ENCODE data around the gene CD274. TPM values are rescaled to one million over a fixed set of nuclear protein-coding genes. Genes with fewer than 3 reads are reported as not detected.
"Not testable (repeated sequence)": the region's sequence is repeated elsewhere in the genome, so short reads cannot be mapped to it uniquely, and the experiment has no call there.

Gene CD274
- total RNA-seq, 1 experiment from 2014 or later: 7.3 TPM

DNA sequence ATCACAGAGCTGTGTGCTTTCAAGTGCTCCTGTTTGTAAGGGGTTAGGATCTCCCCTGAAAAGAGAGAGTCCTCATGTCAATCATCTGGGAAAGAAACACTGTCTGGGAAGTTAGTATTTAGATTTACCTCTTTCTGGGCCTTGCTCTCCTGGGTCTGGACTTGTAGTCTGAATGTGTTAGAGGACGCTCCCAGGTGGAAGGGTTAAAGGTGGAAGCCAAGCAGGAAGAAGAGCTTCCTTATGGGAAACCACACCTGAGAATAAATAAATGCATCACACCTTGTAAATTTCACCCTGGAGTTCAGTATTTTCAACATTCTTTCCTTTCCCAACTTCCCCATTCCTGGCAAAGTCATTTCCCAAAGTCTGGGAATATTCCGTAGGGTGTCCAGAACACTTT, 13.9 kb upstream of the CD274 start:
- in situ Hi-C loops (cut with HindIII; ENCODE audit: low pct_unique_long_range_greater_than_20kb, low sequenced_read_pairs): no loop called here
- DNase-seq (ENCODE audit: low read depth): no peak

DNA sequence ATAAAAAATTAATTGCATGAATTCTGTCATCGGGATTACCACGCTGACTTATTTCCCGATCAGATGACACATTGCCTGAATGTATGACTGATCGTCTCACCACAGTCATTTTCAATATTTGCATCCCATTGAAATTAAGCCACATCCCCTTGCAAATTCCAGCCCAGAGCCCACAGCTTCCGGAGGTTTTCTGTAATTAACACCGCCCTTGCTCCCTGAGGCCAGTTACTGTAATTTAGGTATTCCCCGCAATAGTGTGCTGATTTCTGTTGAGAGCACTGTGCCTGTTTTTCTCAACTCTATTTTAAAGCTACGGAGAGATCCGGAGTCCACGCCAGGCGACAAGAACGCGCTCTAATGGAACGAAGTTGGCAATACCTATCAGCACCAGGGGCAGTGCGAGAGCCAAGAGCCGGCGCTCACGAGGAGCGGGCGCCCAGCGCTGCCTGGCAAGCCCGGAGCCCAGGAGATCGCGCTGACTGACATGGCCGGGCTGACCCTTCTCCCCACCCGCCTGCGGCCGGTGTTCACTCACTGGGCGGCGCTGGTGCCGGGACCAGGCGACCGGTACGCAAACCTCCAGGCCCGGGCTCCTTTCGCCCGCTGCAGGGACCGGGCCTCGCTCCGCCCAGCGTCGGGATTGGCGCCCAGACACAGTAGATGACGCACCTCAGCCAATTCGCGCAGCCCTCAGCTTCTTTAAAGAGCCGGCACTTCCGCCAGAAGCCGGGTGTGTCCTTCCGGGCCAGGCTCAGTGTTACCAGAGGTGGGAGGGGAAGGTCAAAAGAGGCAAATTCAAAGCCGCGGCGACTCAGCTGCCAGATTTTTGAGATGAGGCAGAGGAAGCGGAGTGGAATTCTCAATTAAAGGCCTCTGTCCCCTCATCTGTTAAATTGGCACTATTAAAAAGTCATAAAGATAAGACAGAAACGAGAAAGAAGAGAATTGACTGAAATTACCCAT, 12.8 kb upstream of the CD274 start, which contains the start of gene PLGRKT:
PLGRKT (minus strand) TSS at position 672 of the 963 bp plus-strand sequence. CDS start 5,948 bp downstream, outside the sequence.
- DNase-seq (ENCODE audit: low read depth): peak; percentile 90
- in situ Hi-C loops (cut with HindIII; ENCODE audit: low pct_unique_long_range_greater_than_20kb, low sequenced_read_pairs): no loop called here

DNA sequence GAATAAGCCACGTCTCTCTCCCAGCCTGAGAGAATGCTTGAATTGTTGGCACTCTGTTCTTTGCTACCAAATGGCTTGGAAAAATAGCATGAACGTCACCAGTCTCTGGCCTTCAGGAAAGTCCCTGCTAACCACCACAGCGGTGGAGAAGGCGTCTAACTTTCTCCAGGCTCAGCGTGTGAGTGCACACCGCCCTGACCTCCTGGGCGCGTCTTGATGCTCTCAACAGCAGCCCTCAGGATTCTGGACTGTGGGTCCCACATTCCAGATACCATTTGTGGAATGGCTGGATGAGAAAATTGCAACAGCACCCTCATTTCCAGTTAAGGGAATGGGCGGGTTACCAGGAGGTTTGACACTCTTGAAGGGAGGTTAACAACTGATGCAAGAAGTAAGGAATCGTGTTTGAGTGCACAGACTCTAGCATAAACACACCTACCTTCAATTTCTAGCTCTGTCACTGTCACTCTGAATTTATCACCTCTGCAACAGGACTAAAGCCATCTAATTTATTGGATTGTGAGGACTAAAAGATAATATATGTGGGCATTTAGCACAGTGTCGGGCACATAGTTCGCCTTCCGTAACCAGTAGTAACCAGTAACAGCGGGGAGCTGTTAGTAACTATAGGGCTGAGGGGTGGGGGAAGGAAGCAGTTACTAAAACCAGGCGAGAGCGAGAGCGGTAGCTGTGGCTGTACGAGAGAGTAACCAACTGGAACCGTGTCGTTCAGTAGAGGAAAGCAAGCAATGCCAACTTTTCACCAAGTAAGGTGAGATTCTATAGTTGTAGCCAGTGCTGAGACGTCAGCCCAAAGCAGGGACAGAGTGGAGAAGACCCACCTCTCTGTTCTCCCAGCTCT, 11.8 kb upstream of the CD274 start:
- in situ Hi-C loops (cut with HindIII; ENCODE audit: low pct_unique_long_range_greater_than_20kb, low sequenced_read_pairs): no loop called here
- peak; percentile 71 for DNase-seq (ENCODE audit: low read depth)

DNA sequence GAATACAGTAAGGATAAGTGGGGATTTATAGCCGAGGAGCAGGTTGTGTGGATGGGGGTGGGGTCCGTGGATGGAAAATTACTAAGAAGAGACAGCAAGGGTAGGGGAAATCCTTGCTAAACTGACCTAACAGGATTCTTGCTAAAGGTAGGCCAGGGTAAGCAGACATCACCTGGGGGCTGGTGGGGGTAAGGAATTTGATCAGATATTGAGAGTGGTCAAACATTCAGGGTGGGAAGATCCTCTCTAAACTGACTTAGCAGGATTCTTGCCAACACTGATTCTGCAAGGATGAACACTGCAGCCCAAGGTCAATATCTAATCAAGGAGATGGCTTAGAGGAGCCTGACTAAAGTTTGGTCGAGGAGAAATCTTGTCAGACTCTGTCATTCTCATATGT, 9.9 kb upstream of the CD274 start:
- DNase-seq (ENCODE audit: low read depth): no peak
- in situ Hi-C loops (cut with HindIII; ENCODE audit: low pct_unique_long_range_greater_than_20kb, low sequenced_read_pairs): no loop called here

DNA sequence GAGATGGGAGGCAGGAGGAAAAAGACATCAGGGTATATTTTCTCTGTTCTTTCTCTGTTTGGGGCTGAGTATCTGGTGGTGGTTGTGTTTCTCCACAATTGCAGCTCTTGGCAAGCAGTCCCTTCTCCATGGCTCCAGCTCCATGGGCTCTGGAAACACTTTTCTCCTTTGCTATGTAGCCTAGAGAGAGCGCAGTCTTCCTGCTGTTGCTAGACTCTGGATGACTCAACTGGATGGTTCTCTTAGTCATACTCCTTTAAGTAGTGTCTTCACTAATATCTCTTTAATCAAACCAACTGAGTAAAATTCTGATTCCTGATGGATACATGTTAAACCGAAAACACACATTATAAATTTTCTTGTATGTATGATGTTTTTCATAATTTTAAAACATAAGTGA, 9.3 kb upstream of the CD274 start:
- in situ Hi-C loops (cut with HindIII; ENCODE audit: low pct_unique_long_range_greater_than_20kb, low sequenced_read_pairs): no loop called here
- no peak for DNase-seq (ENCODE audit: low read depth)

DNA sequence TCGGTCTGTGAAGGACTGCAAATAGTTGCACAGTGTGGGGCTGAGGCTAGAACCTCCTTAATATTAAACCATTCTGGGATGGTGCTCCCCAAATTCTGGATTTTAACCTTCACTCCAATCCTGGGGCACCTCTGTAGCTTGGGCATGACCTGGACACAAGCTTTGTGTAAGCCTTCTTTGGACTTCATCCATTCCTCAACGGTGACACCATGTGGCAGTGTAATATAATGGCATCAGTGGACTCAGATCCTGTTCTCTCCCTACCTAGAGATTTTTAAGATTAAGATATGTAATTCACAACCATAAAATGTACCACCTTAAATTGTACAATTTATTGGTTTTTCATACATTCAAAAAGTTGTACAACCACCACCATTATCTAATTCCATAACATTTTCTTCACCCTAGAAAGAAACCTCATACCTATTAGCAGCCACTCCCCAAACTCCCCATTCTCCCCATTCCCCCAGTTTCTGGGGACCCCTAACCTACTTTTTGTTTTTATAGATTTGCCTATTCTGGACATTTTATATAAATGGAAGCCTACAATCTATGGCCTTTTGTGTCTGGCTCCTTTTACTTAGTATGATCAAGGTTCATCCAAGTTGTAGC, 7.8 kb upstream of the CD274 start:
- in situ Hi-C loops (cut with HindIII; ENCODE audit: low pct_unique_long_range_greater_than_20kb, low sequenced_read_pairs): no loop called here
- peak; percentile 38 for DNase-seq (ENCODE audit: low read depth)

DNA sequence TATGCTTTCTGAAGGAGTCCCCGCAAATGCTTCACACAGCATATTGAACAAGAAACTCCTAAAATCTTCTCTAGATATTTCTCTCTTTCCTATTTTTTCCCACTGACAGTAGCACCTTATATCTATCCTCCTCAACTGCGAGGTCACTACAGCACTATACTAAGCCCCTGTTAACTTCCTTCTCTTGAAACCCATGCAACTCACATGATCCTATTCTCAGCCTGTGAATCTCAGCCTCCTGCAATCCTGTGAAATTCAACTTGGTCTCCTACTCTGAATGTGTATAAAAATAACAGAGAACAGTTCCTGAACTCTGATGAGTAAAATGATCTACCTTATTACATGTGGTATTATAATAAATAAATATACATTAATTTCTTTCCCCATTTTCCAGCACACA, 6.5 kb upstream of the CD274 start:
- in situ Hi-C loops (cut with HindIII; ENCODE audit: low pct_unique_long_range_greater_than_20kb, low sequenced_read_pairs): no loop called here
- DNase-seq (ENCODE audit: low read depth): no peak

DNA sequence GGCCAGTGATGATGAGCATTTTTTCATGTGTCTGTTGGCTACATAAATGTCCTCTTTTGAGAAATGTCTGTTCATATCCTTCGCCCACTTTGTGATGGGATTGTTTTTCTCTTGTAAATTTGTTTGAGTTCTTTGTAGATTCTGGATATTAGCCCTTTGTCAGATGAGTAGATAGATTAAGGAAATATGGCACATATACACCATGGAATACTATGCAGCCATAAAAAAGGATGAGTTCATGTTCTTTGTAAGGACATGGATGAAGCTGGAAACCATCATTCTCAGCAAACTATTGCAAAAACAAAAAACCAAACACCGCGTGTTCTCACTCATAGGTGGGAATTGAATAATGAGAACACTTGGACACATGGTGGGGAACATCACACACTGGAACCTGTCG, 5.2 kb upstream of the CD274 start:
- DNase-seq (ENCODE audit: low read depth); in situ Hi-C loops (cut with HindIII; ENCODE audit: low pct_unique_long_range_greater_than_20kb, low sequenced_read_pairs): not testable (repeated sequence)

DNA sequence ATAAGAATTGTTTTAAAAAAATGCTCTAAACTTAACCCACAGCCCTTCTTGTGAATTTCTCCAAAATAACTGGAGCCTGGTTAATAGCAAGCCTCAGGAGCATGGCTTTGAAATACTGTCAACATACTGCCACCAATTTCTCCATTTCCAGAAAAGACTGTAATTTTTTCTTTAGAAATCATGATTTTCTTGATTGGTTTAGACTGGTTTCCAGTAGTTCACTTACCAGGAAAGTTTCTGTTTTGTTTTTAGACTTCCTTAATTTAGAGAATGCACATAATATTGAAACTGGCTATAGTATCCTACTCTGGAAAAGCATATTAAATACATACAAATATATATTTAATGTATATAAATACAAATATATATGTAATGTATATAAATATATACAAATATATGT, 4.5 kb upstream of the CD274 start:
- no peak for DNase-seq (ENCODE audit: low read depth)
- in situ Hi-C loops (cut with HindIII; ENCODE audit: low pct_unique_long_range_greater_than_20kb, low sequenced_read_pairs): no loop called here

DNA sequence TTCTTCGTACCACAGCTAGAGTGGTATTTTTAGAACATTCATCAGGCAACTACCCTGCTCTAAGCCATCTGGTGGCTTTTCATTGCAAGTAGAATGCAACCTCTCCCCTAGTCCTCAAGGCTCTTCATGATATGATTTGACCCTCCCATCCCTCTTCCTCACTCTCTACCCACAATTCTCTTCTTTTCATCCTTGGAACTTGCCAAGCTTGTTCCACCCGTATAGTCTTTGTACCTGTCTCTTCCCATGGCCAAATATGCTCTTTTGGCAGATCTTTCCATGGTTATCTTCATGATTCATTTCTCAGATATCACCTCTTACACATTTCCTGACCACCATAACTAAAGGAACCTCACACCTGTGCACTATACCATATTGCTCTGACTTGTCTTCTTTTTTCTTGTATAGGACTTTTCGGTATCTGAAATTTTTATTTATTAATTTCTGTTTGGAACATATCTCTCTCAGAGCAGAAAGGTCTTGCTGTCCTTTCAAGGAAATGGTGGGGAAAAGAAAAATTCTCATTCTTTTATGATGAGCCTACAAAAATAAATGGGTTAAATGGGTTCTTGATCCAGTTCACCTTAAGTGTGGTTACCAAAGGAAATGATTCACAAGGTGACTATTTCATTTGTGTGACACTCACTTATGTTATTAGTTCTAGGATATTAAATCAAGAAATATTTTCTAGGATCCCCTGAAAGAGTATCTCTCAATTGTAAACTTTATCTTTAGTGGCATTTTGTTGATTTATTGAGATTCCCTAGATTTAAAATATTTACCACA, 3.7 kb upstream of the CD274 start:
- in situ Hi-C loops (cut with HindIII; ENCODE audit: low pct_unique_long_range_greater_than_20kb, low sequenced_read_pairs): no loop called here
- no peak for DNase-seq (ENCODE audit: low read depth)

DNA sequence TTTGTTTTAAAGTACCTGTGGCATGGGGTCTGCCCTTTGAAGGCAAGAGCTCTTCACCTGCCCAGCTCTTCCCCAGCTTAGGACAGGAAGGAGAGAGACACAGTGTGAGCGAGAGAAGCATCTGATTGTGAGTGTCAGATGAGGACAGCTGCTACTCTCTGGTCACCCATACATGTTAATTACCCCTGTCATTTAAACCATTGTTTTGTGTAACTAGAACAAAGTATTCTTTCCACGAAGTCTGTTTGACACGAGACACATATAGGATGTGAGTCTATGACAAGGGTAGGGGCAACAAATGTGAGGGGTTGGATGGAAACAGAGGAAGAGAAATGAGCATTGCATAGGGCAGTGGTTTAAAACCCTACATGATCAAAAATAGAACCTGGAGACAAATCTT, 3.0 kb upstream of the CD274 start:
- in situ Hi-C loops (cut with HindIII; ENCODE audit: low pct_unique_long_range_greater_than_20kb, low sequenced_read_pairs): no loop called here

DNA sequence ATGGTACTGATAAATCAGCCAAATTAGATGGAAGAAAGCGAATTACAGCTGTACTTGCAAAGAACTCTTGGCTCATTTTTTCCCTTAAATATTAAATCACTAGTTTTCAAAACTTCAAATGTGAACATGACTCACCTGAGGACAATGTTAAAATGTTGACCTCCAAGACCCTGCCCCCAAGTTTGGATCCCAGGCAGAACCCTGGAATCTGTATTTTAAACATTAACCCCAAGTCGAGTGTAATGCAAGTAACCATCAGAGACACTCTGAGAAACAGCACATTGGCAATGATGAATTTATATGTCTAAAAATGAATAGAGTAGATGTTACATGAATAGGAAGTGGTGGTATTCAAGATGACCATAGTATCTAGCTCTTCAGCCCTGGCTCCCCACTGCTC, 2.3 kb upstream of the CD274 start:
- in situ Hi-C loops (cut with HindIII; ENCODE audit: low pct_unique_long_range_greater_than_20kb, low sequenced_read_pairs): no loop called here
- DNase-seq (ENCODE audit: low read depth): no peak

More for the DNA sequence above, 3.0 kb upstream of the CD274 start:
- no peak for DNase-seq (ENCODE audit: low read depth)

DNA sequence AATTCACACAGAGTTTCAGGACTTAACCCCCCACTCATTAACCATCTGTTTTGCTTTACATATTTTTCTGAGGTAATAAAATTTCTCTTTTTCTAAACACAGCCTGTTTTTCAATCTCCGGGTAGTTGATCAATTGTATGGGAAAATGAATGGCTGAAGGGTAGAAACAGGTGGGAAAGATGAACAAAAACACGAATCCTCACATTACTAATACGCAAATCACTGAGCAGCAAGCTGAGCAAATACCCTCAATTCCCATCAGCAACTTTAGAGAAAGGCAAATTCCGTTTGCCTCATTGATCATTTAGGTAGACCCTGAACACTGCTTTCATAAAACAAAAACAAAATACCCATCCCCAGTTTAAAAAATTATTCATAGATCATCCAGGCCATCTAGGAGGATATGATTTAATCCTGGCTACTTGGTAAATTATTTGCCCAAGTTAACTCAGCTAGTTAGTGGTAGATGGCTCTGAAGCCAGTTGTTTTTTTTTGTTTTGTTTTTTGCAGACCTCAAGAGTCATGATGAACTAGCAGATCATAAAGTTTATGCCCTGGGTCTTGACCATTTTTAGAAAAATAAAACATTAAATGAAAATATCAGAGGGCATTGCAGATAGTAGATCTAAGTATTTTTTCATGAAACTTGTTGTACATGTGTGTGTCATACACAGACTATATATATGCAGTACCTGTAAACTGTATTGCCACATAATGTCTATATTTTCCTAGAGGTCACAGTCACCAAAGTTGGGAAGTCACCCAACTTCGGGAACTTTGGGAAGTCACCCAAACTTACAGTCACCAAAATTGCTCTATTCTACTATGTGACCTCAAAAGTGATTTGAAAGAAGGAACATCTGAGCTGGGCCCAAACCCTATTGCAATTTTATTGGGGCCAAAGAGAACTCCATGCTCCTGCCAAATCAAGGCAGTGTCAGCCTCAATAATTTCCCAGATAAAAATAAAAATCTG, 1.6 kb upstream of the CD274 start:
- in situ Hi-C loops (cut with HindIII; ENCODE audit: low pct_unique_long_range_greater_than_20kb, low sequenced_read_pairs): no loop called here
- DNase-seq (ENCODE audit: low read depth): peak; percentile 39

DNA sequence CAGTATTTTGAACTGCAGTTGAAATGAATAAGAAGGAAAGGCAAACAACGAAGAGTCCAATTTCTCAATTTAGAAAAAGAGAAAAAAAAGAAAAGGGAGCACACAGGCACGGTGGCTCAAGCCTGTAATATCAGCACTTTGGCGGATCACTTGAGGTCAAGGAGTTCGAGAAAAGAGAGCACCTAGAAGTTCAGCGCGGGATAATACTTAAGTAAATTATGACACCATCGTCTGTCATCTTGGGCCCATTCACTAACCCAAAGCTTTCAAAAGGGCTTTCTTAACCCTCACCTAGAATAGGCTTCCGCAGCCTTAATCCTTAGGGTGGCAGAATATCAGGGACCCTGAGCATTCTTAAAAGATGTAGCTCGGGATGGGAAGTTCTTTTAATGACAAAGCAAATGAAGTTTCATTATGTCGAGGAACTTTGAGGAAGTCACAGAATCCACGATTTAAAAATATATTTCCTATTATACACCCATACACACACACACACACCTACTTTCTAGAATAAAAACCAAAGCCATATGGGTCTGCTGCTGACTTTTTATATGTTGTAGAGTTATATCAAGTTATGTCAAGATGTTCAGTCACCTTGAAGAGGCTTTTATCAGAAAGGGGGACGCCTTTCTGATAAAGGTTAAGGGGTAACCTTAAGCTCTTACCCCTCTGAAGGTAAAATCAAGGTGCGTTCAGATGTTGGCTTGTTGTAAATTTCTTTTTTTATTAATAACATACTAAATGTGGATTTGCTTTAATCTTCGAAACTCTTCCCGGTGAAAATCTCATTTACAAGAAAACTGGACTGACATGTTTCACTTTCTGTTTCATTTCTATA, 602 bp upstream of the CD274 start:
- peak; percentile 21 for DNase-seq (ENCODE audit: low read depth)
- in situ Hi-C loops (cut with HindIII; ENCODE audit: low pct_unique_long_range_greater_than_20kb, low sequenced_read_pairs): no loop called here

DNA sequence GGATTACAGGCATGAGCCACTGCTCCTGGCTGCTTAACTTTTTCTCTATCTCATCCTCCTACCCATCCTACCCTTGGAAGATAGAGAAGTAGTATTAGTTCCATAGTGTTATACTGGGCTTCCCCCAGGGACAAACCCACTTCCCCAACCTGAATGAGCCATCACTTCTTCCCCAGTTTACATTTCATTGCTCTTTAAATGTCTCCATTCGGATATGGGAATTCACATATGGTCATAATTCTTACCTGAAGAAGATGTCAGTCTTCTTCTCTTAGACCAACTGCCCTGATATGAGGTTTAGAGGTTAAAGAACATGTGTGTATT, 1.9 kb downstream of the CD274 start:
- in situ Hi-C loops (cut with HindIII; ENCODE audit: low pct_unique_long_range_greater_than_20kb, low sequenced_read_pairs): no loop called here
- no peak for DNase-seq (ENCODE audit: low read depth)

DNA sequence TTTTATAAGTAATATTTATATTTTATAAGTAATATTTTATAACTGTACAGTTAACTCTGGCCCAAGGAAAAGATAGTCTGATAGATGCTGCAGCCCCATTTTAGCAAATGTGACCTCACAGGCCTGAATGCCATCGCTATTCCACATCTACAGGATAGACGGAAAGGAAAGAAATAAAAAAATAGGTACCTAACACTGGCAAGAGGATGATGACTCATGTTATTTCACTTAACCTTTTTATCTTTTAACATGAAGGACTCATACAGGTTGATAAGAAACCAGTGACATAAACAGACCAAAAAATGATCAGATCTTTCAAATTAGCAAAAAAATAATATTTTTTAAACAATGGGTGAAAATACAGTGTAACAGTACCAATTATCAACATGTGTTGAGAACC, 2.7 kb downstream of the CD274 start:
- in situ Hi-C loops (cut with HindIII; ENCODE audit: low pct_unique_long_range_greater_than_20kb, low sequenced_read_pairs): no loop called here
- DNase-seq (ENCODE audit: low read depth): no peak
